Endodermal cell (in vitro differentiated cells): ENCODE data around the gene KIF6. TPM values are rescaled to one million over a fixed set of nuclear protein-coding genes. Genes with fewer than 3 reads are reported as not detected.

ENCODE experiments used
- DNase-seq: peaks from one replicate; pipeline ENCODE4 v3.0.0-alpha.2; 2017
- H3K27ac ChIP-seq: 2 replicates; pipeline ENCODE4 v1.5.1; 2013; ENCODE audit warnings: mild to moderate bottlenecking, low read depth, low read length, moderate library complexity
- H3K27me3 ChIP-seq: 2 replicates; pipeline ENCODE4 v1.6.1; 2013; ENCODE audit warnings: mild to moderate bottlenecking, low read length, moderate library complexity; ENCODE audit not compliant: insufficient read depth, control insufficient read depth, poor library complexity, severe bottlenecking
- H3K36me3 ChIP-seq: 2 replicates; pipeline ENCODE4 v1.7.0; 2013; ENCODE audit warnings: mild to moderate bottlenecking, low read length, moderate library complexity; ENCODE audit not compliant: control insufficient read depth, insufficient read depth
- H3K4me1 ChIP-seq: one replicate; pipeline ENCODE4 v1.7.0; 2013; ENCODE audit warnings: low read length; ENCODE audit not compliant: control insufficient read depth, insufficient read depth
- H3K4me3 ChIP-seq: 2 replicates; pipeline ENCODE4 v1.5.1; 2013; ENCODE audit warnings: mild to moderate bottlenecking, low read length, moderate library complexity
- H3K9ac ChIP-seq: 2 replicates; pipeline ENCODE4 v1.6.1; 2013; ENCODE audit warnings: mild to moderate bottlenecking, low read length, moderate library complexity; ENCODE audit not compliant: poor library complexity, severe bottlenecking; ENCODE audit errors: extremely low read depth
- H3K9me3 ChIP-seq: 2 replicates; pipeline ENCODE4 v1.6.1; 2013; ENCODE audit warnings: mild to moderate bottlenecking, low read length, moderate library complexity; ENCODE audit not compliant: control insufficient read depth
- H3K27ac Mint-ChIP-seq: 2 replicates; pipeline ENCODE4 v1.8.0; 2020; ENCODE audit warnings: mixed read lengths
- H3K27me3 Mint-ChIP-seq: 2 replicates; pipeline ENCODE4 v1.8.0; 2021; ENCODE audit warnings: mild to moderate bottlenecking, mixed read lengths; ENCODE audit not compliant: insufficient read depth
- H3K36me3 Mint-ChIP-seq: 2 replicates; pipeline ENCODE4 v1.8.0; 2020; ENCODE audit warnings: low read depth, mixed read lengths
- H3K4me1 Mint-ChIP-seq: 2 replicates; pipeline ENCODE4 v1.8.0; 2020; ENCODE audit warnings: mixed read lengths
- H3K4me3 Mint-ChIP-seq: 2 replicates; pipeline ENCODE4 v1.8.0; 2020; ENCODE audit warnings: mild to moderate bottlenecking, moderate library complexity, mixed read lengths
- H3K9me3 Mint-ChIP-seq: 2 replicates; pipeline ENCODE4 v1.8.0; 2020; ENCODE audit warnings: mild to moderate bottlenecking, mixed read lengths
- CTCF ChIP-seq: fragments of 200-600 bp; sonication (generic); conservative IDR thresholded peaks from 2 replicates; pipeline ENCODE4 v1.5.0; 2021; ENCODE audit warnings: antibody characterized with exemption, mild to moderate bottlenecking
- WGBS, 2 experiments: methylation state at CpG; one replicate each; pipeline versions ENCODE4 v1.1.5 to v1.1.7; 2013; ENCODE audit warnings: missing lambda C conversion rate in 2 of 2, mixed read lengths in 1 of 2; ENCODE audit not compliant: insufficient coverage in 1 of 2, insufficient read length in 1 of 2; 5-methylcytosine and 5-hydroxymethylcytosine counted together
- total RNA-seq, 2 donors: library from RNA; stranded (reverse); fragmentation: NEBNext Ultra II Directional in 1 of 2; extraction: Animal tissue kit (Norgen Biotek cat#: 25700) in 1 of 2; gene quantifications; 2 replicates in 1 of 2; 3 replicates in 1 of 2; pipeline ENCODE4 v1.2.1, GENCODE V29; 2021

KIF6 gene
- total RNA-seq, 2 donors from 2014 or later: 0.62 to 1.1 TPM

- Histone ChIP-seq H3K9ac (no peak overlapping the region), H3K4me3 (no peak overlapping the region), H3K4me1 (peaks cover 6% of the 10 kb centered on the region), H3K9me3 (no peaks in the 10 kb centered on the region), H3K27me3 (peaks cover 13% of the 10 kb centered on the region), H3K36me3 (no peaks in the 10 kb centered on the region), H3K27ac (no peak overlapping the region)
- H3K9me3 Mint-ChIP-seq: peaks cover 3% of the 10 kb centered on the region
- TF ChIP-seq CTCF: no peak
- peaks cover 5% of the 10 kb centered on the region for H3K4me1 Mint-ChIP-seq
- DNase-seq: no peak
- 96 to 97% methylated on average over 3 to 7 of the region's 7 CpGs for WGBS, 2 experiments
- H3K36me3 Mint-ChIP-seq: no peaks in the 10 kb centered on the region
- no peak overlapping the region for H3K4me3 Mint-ChIP-seq
- no peak overlapping the region for H3K27ac Mint-ChIP-seq
- H3K27me3 Mint-ChIP-seq: peaks cover 4% of the 10 kb centered on the region
Observed at GRCh38 chr6:39402239-39402751, 322.9 kb downstream of the KIF6 start.

- no peak for DNase-seq
- Histone ChIP-seq H3K36me3 (no peaks in the 10 kb centered on the region), H3K4me1 (peaks cover 6% of the 10 kb centered on the region), H3K27ac (no peak overlapping the region), H3K4me3 (no peak overlapping the region), H3K27me3 (peaks cover 22% of the 10 kb centered on the region), H3K9me3 (no peaks in the 10 kb centered on the region), H3K9ac (no peak overlapping the region)
- Mint-ChIP-seq H3K9me3 (peaks cover 3% of the 10 kb centered on the region), H3K4me3 (no peak overlapping the region), H3K36me3 (no peaks in the 10 kb centered on the region), H3K4me1 (peaks cover 5% of the 10 kb centered on the region), H3K27ac (no peak overlapping the region), H3K27me3 (peaks cover 4% of the 10 kb centered on the region)
- no peak for TF ChIP-seq CTCF
- 94% methylated on average over 3 of the region's 3 CpGs; no CpG with 5 or more reads in 1 of the 2 experiments for WGBS, 2 experiments
Observed at GRCh38 chr6:39401376-39401775, 323.8 kb downstream of the KIF6 start.

GRCh38 chr6:39400026-39400425, 325.2 kb downstream of the KIF6 start:
- Mint-ChIP-seq H3K36me3 (no peaks in the 10 kb centered on the region), H3K27me3 (peaks cover 6% of the 10 kb centered on the region), H3K4me1 (peaks cover 5% of the 10 kb centered on the region), H3K9me3 (peaks cover 3% of the 10 kb centered on the region), H3K4me3 (no peak overlapping the region), H3K27ac (no peak overlapping the region)
- peaks cover 28% of the 10 kb centered on the region for H3K27me3 ChIP-seq
- H3K36me3 ChIP-seq: no peaks in the 10 kb centered on the region
- H3K9me3 ChIP-seq: no peaks in the 10 kb centered on the region
- DNase-seq: no peak
- no peak for TF ChIP-seq CTCF
- no peak overlapping the region for H3K4me3 ChIP-seq
- WGBS, 2 experiments: 60 to 90% methylated on average over 1 to 3 of the region's 3 CpGs
- no peak overlapping the region for H3K9ac ChIP-seq
- no peak overlapping the region for H3K27ac ChIP-seq
- peaks cover 6% of the 10 kb centered on the region for H3K4me1 ChIP-seq
